Measurements from ENCODE around the gene AMOTL1.

GRCh38 chr11:94806419-94806818 lies 38.3 kb downstream of the AMOTL1 start:
- TF ChIP-seq POLR2AphosphoS5 (IDR thresholded peaks at IDR 0.05; ENCODE audit: low read depth, low read length) (no peak), POLR2A (IDR thresholded peaks at IDR 0.05; ENCODE audit: low read depth, low read length) (no peak), TAF1 (IDR thresholded peaks at IDR 0.05; ENCODE audit: low read depth, low read length) (no peak), SPI1 (IDR thresholded peaks at IDR 0.05; ENCODE audit: low read depth, low read length) (no peak), PAX5 (IDR thresholded peaks at IDR 0.05; ENCODE audit: insufficient read depth, low read length, severe bottlenecking) (no peak), POU2F2 (IDR thresholded peaks at IDR 0.05; ENCODE audit: low read depth, low read length) (no peak)
